Measurements from ENCODE around the gene FSCN2.

Gene FSCN2

GRCh38 chr17:81532490-81533287 lies 4.5 kb downstream of the FSCN2 start:
- Histone ChIP-seq H3K4me3 (ENCODE audit: low read depth, low read length, poor library complexity, severe bottlenecking) (no peak overlapping the region), H3K4me1 (ENCODE audit: insufficient read depth, low read length, severe bottlenecking) (peaks cover 4% of the 10 kb centered on the region), H3K9me2 (ENCODE audit: low read depth, low read length) (no peaks in the 10 kb centered on the region), H3K36me3 (ENCODE audit: insufficient read depth, low read length) (no peaks in the 10 kb centered on the region), H3K27me3 (ENCODE audit: insufficient read depth, low read length) (peaks cover 10% of the 10 kb centered on the region; the same call in 1 of the 2 replicates), H3K27ac (ENCODE audit: low read depth, low read length, poor library complexity, severe bottlenecking) (no peak overlapping the region), H3K4me2 (ENCODE audit: low read length) (no peak overlapping the region), H4K20me1 (ENCODE audit: insufficient read depth, low read length) (no peaks in the 10 kb centered on the region), H3F3A (ENCODE audit: insufficient read depth, low read length) (no peaks in the 10 kb centered on the region), H3K9me3 (ENCODE audit: low read length) (no peaks in the 10 kb centered on the region), H3K9ac (ENCODE audit: low read length) (no peak overlapping the region), H3K79me2 (ENCODE audit: insufficient read depth, low read length) (no peaks in the 10 kb centered on the region), H2AFZ (ENCODE audit: low read length) (no peak overlapping the region)
- TF ChIP-seq CTCF (IDR thresholded peaks at IDR 0.05; ENCODE audit: low read length) (no peak), EZH2 (IDR thresholded peaks at IDR 0.05; ENCODE audit: borderline replicate concordance, low read length) (no peak)

GRCh38 chr17:81533339-81534141 lies 5.4 kb downstream of the FSCN2 start:
- Histone ChIP-seq H2AFZ (ENCODE audit: low read length) (no peak overlapping the region), H3F3A (ENCODE audit: insufficient read depth, low read length) (no peaks in the 10 kb centered on the region), H3K27me3 (ENCODE audit: insufficient read depth, low read length) (peaks cover 9% of the 10 kb centered on the region; the same call in 1 of the 2 replicates), H3K4me1 (ENCODE audit: insufficient read depth, low read length, severe bottlenecking) (peaks cover 4% of the 10 kb centered on the region), H3K36me3 (ENCODE audit: insufficient read depth, low read length) (peaks cover 4% of the 10 kb centered on the region; the same call in 1 of the 2 replicates), H3K4me3 (ENCODE audit: low read depth, low read length, poor library complexity, severe bottlenecking) (no peak overlapping the region), H3K9me3 (ENCODE audit: low read length) (no peaks in the 10 kb centered on the region), H3K27ac (ENCODE audit: low read depth, low read length, poor library complexity, severe bottlenecking) (no peak overlapping the region), H3K4me2 (ENCODE audit: low read length) (no peak overlapping the region), H3K9me2 (ENCODE audit: low read depth, low read length) (no peaks in the 10 kb centered on the region), H3K79me2 (ENCODE audit: insufficient read depth, low read length) (no peaks in the 10 kb centered on the region), H4K20me1 (ENCODE audit: insufficient read depth, low read length) (no peaks in the 10 kb centered on the region), H3K9ac (ENCODE audit: low read length) (no peak overlapping the region)
- TF ChIP-seq EZH2 (IDR thresholded peaks at IDR 0.05; ENCODE audit: borderline replicate concordance, low read length) (no peak), CTCF (IDR thresholded peaks at IDR 0.05; ENCODE audit: low read length) (no peak)

DNA sequence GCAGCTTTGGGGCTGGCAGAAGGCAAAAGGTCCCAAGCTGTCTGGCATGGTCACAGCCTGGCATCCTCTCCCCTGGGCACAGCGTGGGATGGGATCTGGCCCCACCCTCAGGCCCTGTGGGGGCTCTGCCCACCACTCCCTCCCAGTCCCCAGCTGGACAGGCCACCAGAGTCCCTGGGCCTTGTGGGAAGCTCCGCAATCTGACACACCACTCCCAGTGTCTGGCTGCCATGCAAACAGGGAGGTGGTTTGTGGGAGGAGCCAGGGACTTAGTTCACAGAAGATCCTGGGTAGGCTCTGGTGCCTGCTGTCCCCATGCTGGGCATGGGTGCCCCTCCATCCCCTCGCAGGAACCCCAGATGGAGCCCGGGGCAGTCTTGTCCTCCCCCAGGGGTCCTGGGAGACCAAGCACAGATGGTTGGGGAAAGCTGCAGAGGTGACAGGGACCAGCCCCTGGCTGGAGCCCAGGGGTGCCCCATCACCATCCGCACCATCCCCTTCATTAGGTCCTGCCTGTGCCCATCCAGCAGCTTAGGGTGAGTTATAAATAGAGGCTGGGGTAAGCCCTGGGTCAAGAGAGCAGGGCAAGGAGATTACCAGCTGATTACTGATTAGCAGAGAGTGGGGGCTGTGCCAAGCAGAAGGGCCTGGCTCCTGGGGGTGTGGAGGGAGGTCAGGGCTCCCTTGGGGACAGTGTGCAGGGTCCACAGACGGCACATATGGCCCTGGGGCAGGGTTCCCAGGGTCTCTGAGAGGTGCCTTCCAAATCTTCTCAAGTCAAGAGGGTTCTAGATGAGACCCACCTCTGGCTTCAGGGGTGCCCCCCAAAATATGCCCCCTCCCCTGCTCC lies 6.2 kb downstream of the FSCN2 start:
- H3K4me2 ChIP-seq (ENCODE audit: low read length), result no peak overlapping the region
- no peaks in the 10 kb centered on the region for H3K9me3 ChIP-seq (ENCODE audit: low read length)
- H3K27me3 ChIP-seq (ENCODE audit: insufficient read depth, low read length), result peaks cover under 1% of the 10 kb centered on the region; the same call in 1 of the 2 replicates

More for the DNA sequence above, 6.2 kb downstream of the FSCN2 start:
- Histone ChIP-seq H3K4me3 (ENCODE audit: low read depth, low read length, poor library complexity, severe bottlenecking) (no peak overlapping the region), H3K36me3 (ENCODE audit: insufficient read depth, low read length) (peaks cover 7% of the 10 kb centered on the region; the same call in 1 of the 2 replicates), H3K79me2 (ENCODE audit: insufficient read depth, low read length) (no peaks in the 10 kb centered on the region), H3K9me2 (ENCODE audit: low read depth, low read length) (no peaks in the 10 kb centered on the region), H4K20me1 (ENCODE audit: insufficient read depth, low read length) (no peaks in the 10 kb centered on the region), H2AFZ (ENCODE audit: low read length) (no peak overlapping the region), H3K27ac (ENCODE audit: low read depth, low read length, poor library complexity, severe bottlenecking) (no peak overlapping the region), H3K4me1 (ENCODE audit: insufficient read depth, low read length, severe bottlenecking) (peaks cover 4% of the 10 kb centered on the region), H3K9ac (ENCODE audit: low read length) (no peak overlapping the region), H3F3A (ENCODE audit: insufficient read depth, low read length) (no peaks in the 10 kb centered on the region)
- no peak for TF ChIP-seq CTCF (IDR thresholded peaks at IDR 0.05; ENCODE audit: low read length)
- no peak for TF ChIP-seq EZH2 (IDR thresholded peaks at IDR 0.05; ENCODE audit: borderline replicate concordance, low read length)
